Keratinocyte (primary cell): ENCODE data around the gene EPYC. TPM values are rescaled to one million over a fixed set of nuclear protein-coding genes. Genes with fewer than 3 reads are reported as not detected.

Experiments
- DNase-seq: peaks from one replicate; pipeline ENCODE4 v3.0.0-alpha.2; 2011; ENCODE audit warnings: low read depth, missing footprints, low spot score
- FAIRE-seq: peaks from 2 replicates; lab custom pipeline; 2011; peaks lifted over from hg19 to GRCh38; lab: Jason Lieb, UNC
- H2AFZ ChIP-seq: 2 replicates; pipeline ENCODE4 v1.6.0; 2012; ENCODE audit warnings: low read length, control low read depth, inconsistent platforms; ENCODE audit not compliant: control insufficient read depth
- H3K27ac ChIP-seq: 2 replicates; pipeline ENCODE4 v1.5.1; 2011; ENCODE audit warnings: low read length; ENCODE audit not compliant: control insufficient read depth, insufficient read depth
- H3K27me3 ChIP-seq: 3 replicates; pipeline ENCODE4 v1.6.0; 2011; ENCODE audit warnings: low read length; ENCODE audit not compliant: control insufficient read depth, insufficient read depth; ENCODE audit errors: extremely low read depth
- H3K36me3 ChIP-seq, 2 experiments: 2 replicates in 1 of 2; 3 replicates in 1 of 2; pipeline ENCODE4 v1.5.1; 2011; ENCODE audit warnings: low read length in 2 of 2, mild to moderate bottlenecking in 1 of 2; ENCODE audit not compliant: control insufficient read depth in 2 of 2, insufficient read depth in 2 of 2; ENCODE audit errors: extremely low read depth in 1 of 2
- H3K4me1 ChIP-seq: 3 replicates; pipeline ENCODE4 v1.5.1; 2011; ENCODE audit warnings: low read length; ENCODE audit not compliant: control insufficient read depth, insufficient read depth; ENCODE audit errors: extremely low read depth
- H3K4me2 ChIP-seq: 3 replicates; pipeline ENCODE4 v1.6.0; 2011; ENCODE audit warnings: low read depth, low read length; ENCODE audit not compliant: control insufficient read depth, insufficient read depth; ENCODE audit errors: extremely low read depth
- H3K4me3 ChIP-seq, 3 experiments: fragments of 200-600 bp in 1 of 3; sonication (generic) in 1 of 3; 2 replicates in 2 of 3; 3 replicates in 1 of 3; pipeline ENCODE4 v1.5.1; 2011 to 2016; ENCODE audit warnings: low read length in 3 of 3, mild to moderate bottlenecking in 3 of 3, control low read depth in 2 of 3, inconsistent platforms in 1 of 3, low read depth in 1 of 3, mixed read lengths in 1 of 3, mixed run types in 1 of 3, moderate library complexity in 1 of 3; ENCODE audit not compliant: control insufficient read depth in 2 of 3, insufficient read depth in 2 of 3; ENCODE audit errors: extremely low read depth in 1 of 3
- H3K79me2 ChIP-seq: 2 replicates; pipeline ENCODE4 v1.6.0; 2012; ENCODE audit warnings: low read length; ENCODE audit not compliant: control insufficient read depth, insufficient read depth
- H3K9ac ChIP-seq: 3 replicates; pipeline ENCODE4 v1.6.0; 2011; ENCODE audit warnings: low read length; ENCODE audit not compliant: control insufficient read depth, insufficient read depth; ENCODE audit errors: extremely low read depth
- H3K9me1 ChIP-seq: 3 replicates; pipeline ENCODE4 v1.6.0; 2011; ENCODE audit warnings: low read length; ENCODE audit not compliant: control insufficient read depth, insufficient read depth; ENCODE audit errors: extremely low read depth
- H3K9me3 ChIP-seq: 2 replicates; pipeline ENCODE4 v1.5.1; 2012; ENCODE audit warnings: low read depth, low read length; ENCODE audit not compliant: control insufficient read depth
- H4K20me1 ChIP-seq: 3 replicates; pipeline ENCODE4 v1.6.0; 2011; ENCODE audit warnings: low read length; ENCODE audit not compliant: control insufficient read depth, insufficient read depth; ENCODE audit errors: extremely low read depth
- EZH2 ChIP-seq: IDR thresholded peaks from one replicate; pipeline ENCODE4 v1.6.1; 2012; ENCODE audit warnings: inconsistent platforms, mild to moderate bottlenecking, low read length, moderate library complexity
- dilution Hi-C: fragments of 300-500 bp; cut with MboI; formaldehyde crosslinking; loops from one replicate; pipeline ENCODE4 v1.7.0; 2020; ENCODE audit warnings: low sequenced_read_pairs; ENCODE audit not compliant: extremely low pct_ligation_motif_present
- polyA plus RNA-seq, 5 experiments: library from polyadenylated mRNA; depleted of rRNA in 3 of 5; stranded (reverse) in 3 of 5; stranded (forward) in 1 of 5; unstranded in 1 of 5; fragments of >200 nt; gene quantifications; 1 replicate in 1 of 5; 2 replicates in 3 of 5; 3 replicates in 1 of 5; pipeline versions ENCODE4 v1.2.1 to v1.2.3, GENCODE V29; 2011 to 2012; ENCODE audit warnings: missing spikeins in 2 of 5, low read depth in 1 of 5, low replicate concordance in 1 of 5
- TF ChIP-seq, protein P1 (sequence below), 3 experiments: IDR thresholded peaks in 1 of 3; conservative IDR thresholded peaks in 1 of 3; optimal IDR thresholded peaks in 1 of 3; 2 replicates in 2 of 3; 3 replicates in 1 of 3; pipeline versions ENCODE3 to v1.5.1; 2011; ENCODE audit warnings: low read length in 3 of 3, mild to moderate bottlenecking in 3 of 3, moderate library complexity in 2 of 3, control low read depth in 1 of 3, inconsistent platforms in 1 of 3; ENCODE audit not compliant: insufficient read depth in 2 of 3; ENCODE audit errors: extremely low read depth in 1 of 3

EPYC gene
- polyA plus RNA-seq, 1 donor (not counting 4 experiments of a cell fraction or from before 2014, with no cell fraction given), result not detected

DNA sequence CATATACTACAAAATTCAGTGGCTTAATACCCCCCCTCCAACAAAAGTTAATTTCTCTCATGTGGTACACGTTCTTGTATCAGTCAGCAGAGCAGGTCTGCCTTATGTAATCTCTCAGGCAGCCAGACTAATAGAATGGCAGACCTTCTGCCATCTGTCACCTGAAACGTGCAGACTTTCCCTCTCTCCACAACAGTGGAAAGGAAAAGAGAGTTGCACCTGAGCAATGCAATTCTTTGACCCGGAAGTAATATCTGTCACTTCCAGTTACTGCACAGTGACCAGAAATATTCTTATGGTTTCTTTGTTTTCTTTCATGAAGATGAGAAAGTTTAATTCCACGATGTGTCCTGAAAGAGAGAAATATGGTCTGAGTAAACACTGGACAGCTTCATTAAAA, 38.6 kb upstream of the EPYC start:
- H4K20me1 ChIP-seq, result no peaks in the 10 kb centered on the region
- H2AFZ ChIP-seq, result no peak overlapping the region
- H3K9me1 ChIP-seq, result no peaks in the 10 kb centered on the region
- no peak for FAIRE-seq
- no peak overlapping the region for H3K4me2 ChIP-seq
- H3K79me2 ChIP-seq, result no peaks in the 10 kb centered on the region
- no peaks in the 10 kb centered on the region for H3K4me1 ChIP-seq
- DNase-seq, result no peak
- no peak overlapping the region for H3K4me3 ChIP-seq
- TF ChIP-seq EZH2, result no peak
- TF ChIP-seq, protein P1, sequence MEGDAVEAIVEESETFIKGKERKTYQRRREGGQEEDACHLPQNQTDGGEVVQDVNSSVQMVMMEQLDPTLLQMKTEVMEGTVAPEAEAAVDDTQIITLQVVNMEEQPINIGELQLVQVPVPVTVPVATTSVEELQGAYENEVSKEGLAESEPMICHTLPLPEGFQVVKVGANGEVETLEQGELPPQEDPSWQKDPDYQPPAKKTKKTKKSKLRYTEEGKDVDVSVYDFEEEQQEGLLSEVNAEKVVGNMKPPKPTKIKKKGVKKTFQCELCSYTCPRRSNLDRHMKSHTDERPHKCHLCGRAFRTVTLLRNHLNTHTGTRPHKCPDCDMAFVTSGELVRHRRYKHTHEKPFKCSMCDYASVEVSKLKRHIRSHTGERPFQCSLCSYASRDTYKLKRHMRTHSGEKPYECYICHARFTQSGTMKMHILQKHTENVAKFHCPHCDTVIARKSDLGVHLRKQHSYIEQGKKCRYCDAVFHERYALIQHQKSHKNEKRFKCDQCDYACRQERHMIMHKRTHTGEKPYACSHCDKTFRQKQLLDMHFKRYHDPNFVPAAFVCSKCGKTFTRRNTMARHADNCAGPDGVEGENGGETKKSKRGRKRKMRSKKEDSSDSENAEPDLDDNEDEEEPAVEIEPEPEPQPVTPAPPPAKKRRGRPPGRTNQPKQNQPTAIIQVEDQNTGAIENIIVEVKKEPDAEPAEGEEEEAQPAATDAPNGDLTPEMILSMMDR (optimal IDR thresholded peaks at IDR 0.05 in 1 of 3, IDR thresholded peaks at IDR 0.05 in 1 of 3, conservative IDR thresholded peaks at IDR 0.05 in 1 of 3; ENCODE audit: extremely low read depth in 1 of 3, insufficient read depth in 2 of 3, low read length in 3 of 3), result no peak
- H3K36me3 ChIP-seq, result no peaks in the 10 kb centered on the region
- no peaks in the 10 kb centered on the region for H3K9me3 ChIP-seq
- H3K27me3 ChIP-seq, result no peaks in the 10 kb centered on the region
- no peak overlapping the region for H3K27ac ChIP-seq
- H3K9ac ChIP-seq, result no peak overlapping the region
- dilution Hi-C loops, result no loop called here

- Histone ChIP-seq H3K9me3 (no peaks in the 10 kb centered on the region), H2AFZ (no peak overlapping the region), H3K4me3 (no peak overlapping the region), H3K9me1 (no peaks in the 10 kb centered on the region), H3K27ac (no peak overlapping the region), H4K20me1 (no peaks in the 10 kb centered on the region), H3K27me3 (no peaks in the 10 kb centered on the region), H3K79me2 (no peaks in the 10 kb centered on the region), H3K4me1 (no peaks in the 10 kb centered on the region), H3K36me3 (no peaks in the 10 kb centered on the region), H3K4me2 (no peak overlapping the region), H3K9ac (no peak overlapping the region)
- FAIRE-seq (no peak), DNase-seq (no peak)
- no peak for TF ChIP-seq EZH2
- dilution Hi-C loops, result no loop called here
Observed at GRCh38 chr12:91040096-91040755, 35.5 kb upstream of the EPYC start.

GRCh38 chr12:91037276-91037675, 32.5 kb upstream of the EPYC start:
- Histone ChIP-seq H3K27ac (no peak overlapping the region), H3K36me3 (no peaks in the 10 kb centered on the region), H3K9me1 (no peaks in the 10 kb centered on the region), H3K4me2 (no peak overlapping the region), H4K20me1 (no peaks in the 10 kb centered on the region), H2AFZ (no peak overlapping the region), H3K27me3 (no peaks in the 10 kb centered on the region), H3K79me2 (no peaks in the 10 kb centered on the region), H3K4me1 (no peaks in the 10 kb centered on the region), H3K9ac (no peak overlapping the region), H3K9me3 (no peaks in the 10 kb centered on the region), H3K4me3 (no peak overlapping the region)
- FAIRE-seq (no peak), DNase-seq (no peak)
- TF ChIP-seq EZH2, result no peak
- TF ChIP-seq, protein P1 (optimal IDR thresholded peaks at IDR 0.05 in 1 of 3, IDR thresholded peaks at IDR 0.05 in 1 of 3, conservative IDR thresholded peaks at IDR 0.05 in 1 of 3; ENCODE audit: extremely low read depth in 1 of 3, insufficient read depth in 2 of 3, low read length in 3 of 3), result no peak
- dilution Hi-C loops, result no loop called here
